HG03575 (cell line): ENCODE measurements around the gene NEU4.
"Not testable (repeated sequence)": the region's sequence is repeated elsewhere in the genome, so short reads cannot be mapped to it uniquely, and the experiment has no call there.

Experiments used
- ATAC-seq: cut with Tn5 transposase; IDR thresholded peaks from one replicate; pipeline ENCODE4 v1.9.1; 2021; ENCODE audit not compliant: unreplicated experiment, insufficient number of reproducible peaks, low FRiP score; ENCODE audit errors: extremely low read depth

The NEU4 gene

DNA sequence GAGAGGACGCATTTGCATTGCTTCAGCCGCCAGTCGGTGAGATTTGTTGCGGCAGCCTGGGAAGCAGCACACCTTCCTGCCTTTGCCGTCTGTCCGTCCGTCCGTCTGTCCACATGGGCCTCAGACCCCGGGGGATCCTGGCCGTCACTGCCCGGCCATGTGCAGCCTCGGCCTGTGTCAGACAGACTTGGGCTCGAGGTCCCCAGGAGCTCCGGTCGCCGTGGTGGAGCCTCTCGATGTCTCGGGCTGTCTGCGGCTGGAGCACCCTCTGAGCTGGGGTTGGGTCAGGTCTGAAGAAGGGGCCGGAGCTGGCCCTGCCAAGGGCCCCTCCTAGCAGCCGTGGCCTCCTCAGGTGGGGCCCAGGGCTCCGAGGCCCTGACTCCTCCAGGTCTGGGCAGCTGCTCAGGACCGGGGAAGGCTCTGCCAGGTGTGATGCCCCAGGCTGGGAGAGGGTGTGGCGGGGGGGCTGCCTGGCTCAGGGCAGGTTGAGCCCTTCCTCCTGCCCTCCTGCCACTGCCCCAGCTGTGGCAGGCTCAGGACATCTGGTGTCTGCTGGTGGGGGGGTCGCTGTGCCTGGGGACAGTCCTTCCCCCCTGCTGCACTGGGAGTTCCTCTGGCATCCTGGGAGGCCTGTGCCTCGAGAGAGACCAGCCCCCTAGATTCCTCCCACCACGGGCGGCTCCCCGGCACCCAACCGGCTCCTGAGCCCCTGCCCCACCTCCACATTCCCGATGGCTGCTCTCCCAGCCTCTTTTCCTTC, 11.8 kb downstream of the NEU4 start:
- ATAC-seq = no peak

DNA sequence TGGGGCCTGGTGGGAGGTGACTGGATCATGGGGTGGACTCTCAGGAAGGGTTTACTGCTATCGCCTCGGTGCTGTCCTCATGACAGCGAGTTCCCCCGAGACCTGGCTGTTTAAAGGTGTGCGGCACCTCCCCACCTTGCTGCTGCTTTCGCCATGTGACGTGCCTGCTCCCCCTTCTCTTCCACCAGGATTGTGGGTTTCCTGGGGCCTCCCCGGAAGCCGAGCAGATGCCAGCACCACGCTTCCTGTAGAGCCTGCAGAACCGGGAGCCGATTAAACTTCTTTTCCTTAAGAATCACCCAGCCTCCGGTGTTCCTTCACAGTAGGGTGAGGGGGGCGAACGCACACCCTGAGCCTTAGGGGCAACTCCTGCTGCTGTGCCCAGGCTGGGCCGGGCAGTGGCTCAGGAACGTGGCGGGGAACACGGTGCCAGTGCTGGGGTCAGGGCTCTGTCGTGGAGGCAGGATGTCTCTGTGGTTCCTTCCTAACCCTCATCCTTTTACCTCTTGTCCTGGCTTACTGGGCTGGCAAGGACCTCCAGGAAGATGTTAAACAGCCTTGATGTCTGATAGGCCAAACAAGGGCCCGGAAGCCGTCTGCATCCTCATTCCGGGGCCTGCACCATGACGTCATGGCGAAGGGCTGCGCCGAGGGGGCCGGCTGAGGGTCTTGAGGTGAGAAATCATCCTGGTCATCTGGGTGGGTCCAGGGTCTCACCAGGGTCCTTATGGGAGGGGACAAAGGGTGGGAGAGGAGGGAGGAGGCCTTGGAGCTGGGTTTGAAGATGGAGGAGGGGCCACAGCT, 12.7 kb downstream of the NEU4 start:
- no peak for ATAC-seq

- ATAC-seq = no peak
Observed at GRCh38 chr2:241822264-241822623, 13.3 kb downstream of the NEU4 start.

DNA sequence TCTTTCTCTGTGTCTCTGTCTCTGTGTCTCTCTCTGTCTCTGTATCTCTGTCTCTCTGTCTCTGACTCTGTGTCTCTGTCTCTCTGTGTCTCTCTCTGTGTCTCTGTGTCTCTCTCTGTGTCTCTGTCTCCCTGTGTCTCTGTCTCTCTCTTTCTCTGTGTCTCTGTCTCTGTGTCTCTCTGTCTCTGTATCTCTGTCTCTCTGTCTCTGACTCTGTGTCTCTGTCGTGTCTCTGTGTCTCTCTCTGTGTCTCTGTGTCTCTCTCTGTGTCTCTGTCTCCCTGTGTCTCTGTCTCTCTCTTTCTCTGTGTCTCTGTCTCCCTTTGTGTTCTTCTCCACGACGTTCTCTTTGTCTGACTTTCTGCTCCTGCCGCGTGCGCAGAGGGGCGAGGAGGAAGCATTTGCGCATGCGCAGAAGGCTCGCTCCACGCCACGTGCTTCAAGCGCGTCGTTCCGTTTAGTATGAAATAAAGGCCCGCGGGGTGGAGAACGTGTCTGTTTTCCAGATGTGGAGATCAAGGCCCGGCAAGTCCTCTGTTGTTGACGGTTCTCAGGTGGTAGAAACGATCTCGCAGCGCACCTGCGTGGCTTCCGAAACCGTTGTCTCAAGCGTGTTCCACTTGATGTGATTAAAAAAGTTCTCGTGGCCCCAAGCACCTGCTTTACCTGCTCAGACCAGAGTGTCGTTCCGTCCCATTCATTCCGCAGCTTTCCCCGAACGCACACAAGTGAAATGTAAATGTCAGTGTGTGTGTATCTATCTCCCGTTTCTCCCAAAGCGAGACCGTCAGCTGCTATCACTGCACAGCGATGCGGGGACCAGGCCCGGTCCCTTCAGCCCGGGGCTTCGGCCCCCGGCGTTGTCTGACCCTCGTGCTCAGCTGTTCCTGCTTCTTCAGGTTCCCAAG, 14.8 kb downstream of the NEU4 start:
- not testable (repeated sequence) for ATAC-seq

DNA sequence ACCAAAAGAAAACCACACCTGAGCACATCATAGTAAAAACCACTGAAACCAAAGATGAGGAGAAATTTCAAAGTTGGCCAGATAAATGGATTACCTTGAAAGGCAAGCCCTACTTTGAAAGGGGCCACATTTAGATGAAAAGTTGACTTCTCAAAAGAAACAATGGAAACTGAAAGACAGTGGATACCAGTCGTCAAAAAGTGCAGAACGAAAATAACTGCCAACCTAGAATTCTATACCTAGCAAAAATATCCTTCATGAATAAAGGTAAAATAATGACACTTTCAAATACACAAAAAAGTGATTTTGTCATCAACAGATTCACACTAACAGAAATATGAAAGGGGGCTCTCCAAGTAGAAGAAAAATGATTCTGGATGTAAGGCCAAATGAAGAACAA, 18.4 kb downstream of the NEU4 start:
- no peak for ATAC-seq

DNA sequence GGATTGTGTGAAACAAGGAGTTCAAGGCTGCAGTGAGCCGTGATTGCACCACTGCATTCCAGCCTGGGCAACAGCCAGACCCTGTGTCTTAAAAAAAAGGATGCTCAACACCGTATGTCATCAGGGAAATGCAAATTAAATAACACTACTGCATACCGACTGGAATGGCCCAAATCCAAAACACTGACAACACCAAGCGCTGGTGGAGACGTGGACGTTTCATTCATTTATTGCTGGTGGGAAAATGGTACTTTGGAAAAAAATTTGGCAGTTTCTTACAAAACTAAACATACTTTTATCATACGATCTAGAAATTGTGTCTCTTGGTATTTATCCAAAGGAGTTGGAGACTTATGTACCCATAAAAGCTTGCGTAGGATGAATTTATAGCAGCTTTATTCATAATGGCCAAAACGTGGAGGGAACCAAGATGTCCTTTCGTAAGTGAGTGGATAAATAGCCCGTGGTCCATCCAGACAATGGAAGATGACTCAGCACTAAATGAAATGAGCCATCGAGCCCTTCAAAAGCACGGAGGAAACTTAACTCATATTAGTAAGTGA, 24.2 kb downstream of the NEU4 start:
- no peak for ATAC-seq

GRCh38 chr2:241833756-241834526, 24.9 kb downstream of the NEU4 start:
- not testable (repeated sequence) for ATAC-seq

- ATAC-seq = no peak
Observed at GRCh38 chr2:241834527-241835210, 25.7 kb downstream of the NEU4 start.

DNA sequence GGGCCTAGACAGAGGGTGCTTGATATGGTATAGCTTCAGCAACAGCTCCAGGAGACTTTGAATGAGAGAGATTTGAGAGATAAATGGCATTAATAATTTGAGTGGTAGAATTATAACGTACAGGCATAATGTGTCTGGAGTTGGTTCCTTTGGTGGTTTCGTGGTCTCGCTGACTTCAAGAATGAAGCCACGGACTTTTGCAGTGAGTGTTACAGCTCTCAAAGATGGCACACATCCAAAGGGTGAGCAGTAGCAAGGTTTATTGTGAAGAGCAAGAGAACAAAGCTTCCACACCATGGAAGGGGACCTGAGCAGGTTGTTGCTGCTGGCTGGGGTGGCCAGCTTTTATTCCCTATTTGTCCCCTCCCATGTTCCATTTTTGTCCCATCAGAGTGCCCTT, 26.6 kb downstream of the NEU4 start:
- no peak for ATAC-seq

DNA sequence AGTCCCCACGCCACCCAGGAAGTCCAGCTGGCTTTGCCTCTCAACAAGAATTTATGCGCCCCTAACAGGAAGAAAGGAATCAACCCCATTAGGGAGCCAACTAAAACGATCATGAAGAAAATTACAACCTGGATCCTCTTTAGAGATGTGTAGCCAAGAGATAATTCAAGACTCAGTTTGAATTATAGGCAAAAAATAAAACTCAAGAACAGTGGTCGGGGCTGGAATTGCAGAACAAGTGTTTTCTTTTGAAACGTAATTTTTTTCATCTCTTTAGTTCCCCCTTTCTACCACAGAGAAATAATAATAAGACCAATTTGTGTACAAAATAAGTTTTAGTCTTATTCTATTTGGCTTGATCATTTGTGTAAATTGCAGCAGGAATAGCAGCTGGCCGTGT, 27.3 kb downstream of the NEU4 start:
- no peak for ATAC-seq

DNA sequence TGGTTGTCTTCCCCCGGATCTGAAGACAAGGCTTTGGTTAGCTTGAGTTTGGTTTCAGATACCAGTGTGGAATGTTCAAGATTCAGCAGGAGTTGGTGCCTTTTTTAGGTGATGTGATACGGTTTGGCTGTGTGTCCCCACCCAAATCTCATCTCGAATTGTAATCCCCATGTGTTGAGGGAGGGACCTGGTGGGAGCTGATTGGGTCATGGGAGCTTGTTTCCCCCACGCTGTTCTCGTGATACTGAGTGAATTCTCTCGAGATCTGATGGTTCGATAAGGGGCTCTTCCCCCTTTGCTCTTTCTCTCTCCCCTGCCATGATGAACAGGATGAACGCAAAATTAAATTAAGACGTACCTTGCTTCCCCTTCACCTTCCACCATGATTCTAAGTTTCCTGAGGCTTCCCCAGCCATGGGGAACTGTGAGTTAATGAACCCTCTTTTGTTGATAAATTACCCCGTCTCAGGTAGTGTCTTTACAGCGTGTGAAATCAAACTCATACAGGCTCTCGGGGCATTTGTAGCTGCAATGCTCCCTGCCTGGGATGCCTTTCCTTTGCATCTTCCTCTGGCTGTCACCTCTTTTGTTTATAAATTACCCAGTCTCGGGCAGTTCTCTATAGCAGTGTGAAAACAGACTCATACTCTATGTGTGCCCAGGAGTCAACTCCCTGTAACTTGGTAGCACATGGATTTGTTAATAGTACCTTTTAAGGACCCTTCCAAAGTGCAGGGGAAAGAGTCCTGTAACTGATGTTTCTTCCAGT, 28.4 kb downstream of the NEU4 start:
- no peak for ATAC-seq

- no peak for ATAC-seq
Observed at GRCh38 chr2:241841181-241842066, 32.4 kb downstream of the NEU4 start.

DNA sequence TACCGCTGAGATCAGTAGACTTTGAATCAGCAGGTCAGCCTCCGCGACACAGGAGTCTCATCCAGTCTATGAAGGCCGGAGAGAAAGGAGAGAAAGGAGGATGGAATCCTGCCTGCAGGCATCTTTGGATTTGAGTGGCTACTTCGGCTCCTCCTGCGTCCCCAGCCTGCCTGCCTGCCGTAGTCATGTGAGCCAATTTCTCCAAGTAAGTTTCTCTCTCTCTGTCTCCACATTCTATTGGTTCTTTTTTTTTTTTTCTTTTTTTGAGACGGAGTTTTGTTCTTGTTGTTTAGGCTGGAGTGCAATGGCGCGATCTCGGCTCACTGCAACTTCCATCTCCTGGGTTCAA, 33.0 kb downstream of the NEU4 start:
- no peak for ATAC-seq

- no peak for ATAC-seq
Observed at GRCh38 chr2:241842620-241843211, 33.7 kb downstream of the NEU4 start.

DNA sequence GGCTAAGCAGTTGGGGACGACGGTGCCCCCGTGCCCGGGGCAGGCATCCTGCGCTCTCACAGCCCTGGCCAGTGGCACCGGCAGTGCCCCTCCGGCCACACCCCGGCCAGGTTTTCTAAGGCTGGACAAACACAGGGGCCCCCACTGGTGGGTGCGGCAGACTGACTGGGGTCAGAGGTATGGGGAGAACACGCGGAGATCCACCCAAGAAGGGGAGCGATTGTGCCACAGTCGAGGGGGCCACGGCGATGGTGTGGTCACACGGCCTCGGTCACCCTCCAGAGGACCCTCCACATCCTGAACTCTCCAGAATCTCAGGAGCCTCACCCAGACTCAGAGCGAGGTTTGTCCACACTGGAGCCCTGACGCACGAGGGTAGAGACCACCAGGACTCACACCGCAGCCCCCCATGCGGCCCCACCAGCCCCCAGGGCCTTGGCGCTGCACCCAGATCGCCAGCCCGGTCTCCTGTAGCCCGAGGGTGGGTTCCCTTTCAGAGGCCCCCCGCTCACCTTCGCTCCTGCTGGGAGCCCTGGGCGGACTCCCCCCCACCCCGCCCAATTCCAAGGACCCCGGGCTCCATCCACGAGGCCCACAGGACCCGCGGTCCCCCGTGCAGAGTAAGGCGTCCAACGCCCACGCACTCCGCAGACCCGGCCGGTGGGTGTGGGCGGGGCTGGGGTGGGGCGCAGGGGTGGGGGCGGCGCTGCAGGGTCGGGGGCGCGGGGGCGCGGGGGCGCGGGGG, 34.5 kb downstream of the NEU4 start:
- ATAC-seq = no peak
